Chondrocyte (in vitro differentiated cells): Measurements from ENCODE around the gene SPATS2L. TPM values are rescaled to one million over a fixed set of nuclear protein-coding genes. Genes with fewer than 3 reads are reported as not detected.

Experiments
- DNase-seq: peaks from one replicate; pipeline ENCODE4 v3.0.0; 2021; ENCODE audit warnings: mixed read lengths, low spot score
- H3K27ac Mint-ChIP-seq: one replicate; pipeline ENCODE4 v1.8.0; 2021; ENCODE audit warnings: mild to moderate bottlenecking, moderate library complexity, mixed read lengths; ENCODE audit not compliant: unreplicated experiment
- H3K27me3 Mint-ChIP-seq: 2 replicates; pipeline ENCODE4 v1.8.0; 2021; ENCODE audit warnings: low read depth, mixed read lengths
- H3K36me3 Mint-ChIP-seq: 2 replicates; pipeline ENCODE4 v1.8.0; 2021; ENCODE audit warnings: low read depth, mixed read lengths
- H3K4me1 Mint-ChIP-seq: 2 replicates; pipeline ENCODE4 v1.8.0; 2021; ENCODE audit warnings: low read depth, mild to moderate bottlenecking, mixed read lengths
- H3K4me3 Mint-ChIP-seq: one replicate; pipeline ENCODE4 v1.8.0; 2021; ENCODE audit warnings: mild to moderate bottlenecking, moderate library complexity, mixed read lengths; ENCODE audit not compliant: unreplicated experiment
- H3K9me3 Mint-ChIP-seq: 2 replicates; pipeline ENCODE4 v1.8.0; 2021; ENCODE audit warnings: low read depth, mixed read lengths
- total RNA-seq: library from RNA; stranded (reverse); gene quantifications from 3 replicates; pipeline ENCODE4 v1.2.1, GENCODE V29; 2021
- TF ChIP-seq, protein P1 (sequence below): fragments of 200-600 bp; sonication (generic); IDR thresholded peaks from 2 replicates; pipeline ENCODE4 v1.5.0; 2021; ENCODE audit warnings: antibody characterized with exemption, mild to moderate bottlenecking, moderate library complexity

SPATS2L gene
- total RNA-seq, 1 donor from 2014 or later = 237 TPM

DNA sequence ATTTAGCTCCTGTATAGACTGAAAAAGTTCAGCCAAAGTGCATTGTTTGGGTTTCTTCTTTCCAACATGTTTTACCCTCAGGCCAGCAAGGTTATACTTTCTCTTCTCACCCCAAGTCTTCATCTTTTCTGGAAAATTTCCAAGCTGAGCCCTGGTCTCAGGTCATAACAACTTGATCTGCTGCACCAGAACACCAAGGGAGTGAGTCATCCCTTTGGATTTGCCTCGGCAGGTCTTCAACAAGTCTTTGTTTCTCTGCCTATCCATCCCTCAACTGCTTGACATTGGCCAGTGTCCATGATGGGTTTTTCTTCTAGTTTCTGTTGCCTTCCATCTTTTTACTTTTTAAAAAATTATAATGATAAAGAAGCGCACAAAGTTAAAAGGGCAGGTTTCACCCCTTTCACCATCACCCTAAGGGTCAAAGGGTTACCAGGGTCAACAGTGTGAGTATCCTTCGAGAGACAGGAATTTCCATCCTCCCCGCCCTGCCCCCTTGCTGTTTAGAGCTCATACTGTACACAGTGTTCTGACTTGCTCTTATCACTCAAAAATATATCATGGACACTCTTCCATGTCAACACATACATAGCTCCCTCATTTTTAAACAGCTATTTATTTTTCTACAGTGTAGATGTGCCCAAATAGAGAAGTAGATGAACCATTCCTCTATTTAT, 5.7 kb upstream of the SPATS2L start:
- H3K4me3 Mint-ChIP-seq = no peak overlapping the region
- DNase-seq = no peak
- H3K27me3 Mint-ChIP-seq = no peaks in the 10 kb centered on the region
- TF ChIP-seq, protein P1, sequence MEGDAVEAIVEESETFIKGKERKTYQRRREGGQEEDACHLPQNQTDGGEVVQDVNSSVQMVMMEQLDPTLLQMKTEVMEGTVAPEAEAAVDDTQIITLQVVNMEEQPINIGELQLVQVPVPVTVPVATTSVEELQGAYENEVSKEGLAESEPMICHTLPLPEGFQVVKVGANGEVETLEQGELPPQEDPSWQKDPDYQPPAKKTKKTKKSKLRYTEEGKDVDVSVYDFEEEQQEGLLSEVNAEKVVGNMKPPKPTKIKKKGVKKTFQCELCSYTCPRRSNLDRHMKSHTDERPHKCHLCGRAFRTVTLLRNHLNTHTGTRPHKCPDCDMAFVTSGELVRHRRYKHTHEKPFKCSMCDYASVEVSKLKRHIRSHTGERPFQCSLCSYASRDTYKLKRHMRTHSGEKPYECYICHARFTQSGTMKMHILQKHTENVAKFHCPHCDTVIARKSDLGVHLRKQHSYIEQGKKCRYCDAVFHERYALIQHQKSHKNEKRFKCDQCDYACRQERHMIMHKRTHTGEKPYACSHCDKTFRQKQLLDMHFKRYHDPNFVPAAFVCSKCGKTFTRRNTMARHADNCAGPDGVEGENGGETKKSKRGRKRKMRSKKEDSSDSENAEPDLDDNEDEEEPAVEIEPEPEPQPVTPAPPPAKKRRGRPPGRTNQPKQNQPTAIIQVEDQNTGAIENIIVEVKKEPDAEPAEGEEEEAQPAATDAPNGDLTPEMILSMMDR = no peak
- no peak overlapping the region for H3K27ac Mint-ChIP-seq
- no peaks in the 10 kb centered on the region for H3K9me3 Mint-ChIP-seq
- peaks cover 48% of the 10 kb centered on the region for H3K4me1 Mint-ChIP-seq
- no peaks in the 10 kb centered on the region for H3K36me3 Mint-ChIP-seq

DNA sequence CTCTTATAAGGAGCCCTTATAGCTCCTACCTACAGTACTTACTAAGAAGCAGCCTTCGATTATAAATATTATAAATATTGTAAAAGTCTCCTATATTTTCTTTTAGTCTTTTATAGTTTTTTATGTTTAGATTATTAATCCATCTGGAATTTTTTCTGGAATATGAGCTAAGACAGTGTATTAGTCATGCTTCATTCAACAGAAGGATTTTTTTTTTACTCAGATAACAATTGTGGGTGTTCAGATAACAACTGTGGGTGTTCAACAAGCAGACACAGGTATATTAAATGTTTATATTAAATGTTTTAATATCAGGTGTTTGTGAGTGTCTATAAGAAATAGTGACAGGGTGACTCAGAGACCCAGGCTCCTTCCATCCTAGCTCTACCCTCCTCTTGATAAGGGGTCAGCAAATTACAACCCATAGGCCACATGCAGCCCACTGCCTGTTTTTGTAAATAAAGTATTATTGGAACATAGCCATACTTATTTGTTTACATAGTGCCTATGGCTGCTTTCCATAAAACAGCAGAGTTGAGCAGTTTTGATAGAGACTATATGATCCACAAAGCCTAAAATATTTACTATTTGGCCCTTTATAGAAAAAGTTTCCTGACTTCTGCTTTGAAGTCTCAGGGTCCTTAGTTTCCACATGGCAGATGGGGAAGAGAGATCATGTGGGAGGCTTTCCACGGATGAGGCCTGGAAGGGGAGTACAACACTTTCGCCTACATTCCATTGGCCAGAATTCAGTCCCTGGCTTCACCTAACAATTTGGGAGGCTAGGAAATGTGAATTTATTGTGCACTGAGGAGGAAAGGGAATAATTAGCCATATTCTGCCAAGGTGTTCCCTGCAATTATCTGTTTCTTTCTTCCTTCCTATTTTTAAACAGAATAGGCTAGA, 4.3 kb upstream of the SPATS2L start:
- Mint-ChIP-seq H3K36me3 (no peaks in the 10 kb centered on the region), H3K9me3 (no peaks in the 10 kb centered on the region), H3K4me1 (peaks cover 50% of the 10 kb centered on the region), H3K27ac (no peak overlapping the region), H3K27me3 (no peaks in the 10 kb centered on the region), H3K4me3 (no peak overlapping the region)
- DNase-seq = no peak
- TF ChIP-seq, protein P1 = no peak

DNA sequence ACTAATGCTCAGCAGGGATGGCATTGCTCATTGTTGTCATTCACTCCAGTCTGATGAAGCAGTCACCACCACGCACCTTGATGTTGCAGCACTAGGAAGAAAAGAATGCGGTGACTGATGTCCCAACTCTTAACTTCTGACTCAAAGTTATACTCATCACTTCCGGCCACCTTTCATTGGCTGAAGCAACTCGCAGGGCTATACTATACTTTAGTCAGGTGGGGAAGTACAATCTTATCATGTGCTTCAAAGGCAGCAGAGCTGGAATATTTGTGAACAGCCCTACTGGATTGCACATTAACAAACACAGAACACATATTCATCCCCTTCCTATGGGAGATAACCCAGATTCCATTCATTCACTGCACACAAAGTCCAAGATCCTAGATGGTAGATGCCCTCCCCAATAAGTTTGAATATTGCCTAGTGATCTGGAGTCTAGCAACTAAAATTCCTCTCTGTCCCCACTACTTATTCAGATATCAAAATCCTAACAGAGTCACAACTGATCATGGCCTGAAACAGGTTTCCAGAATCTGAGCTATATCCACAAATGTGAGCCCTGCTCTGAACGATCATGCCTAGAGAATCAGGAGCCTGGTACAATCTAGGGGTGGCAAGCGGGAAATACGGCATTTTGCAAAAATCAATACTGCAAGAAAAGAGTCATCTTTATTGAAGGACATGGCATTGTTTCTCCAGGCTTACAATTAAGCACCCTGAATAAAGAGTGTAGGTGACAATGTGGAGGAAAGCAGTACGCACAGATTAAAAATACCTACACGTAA, 3.4 kb upstream of the SPATS2L start:
- Mint-ChIP-seq H3K36me3 (no peaks in the 10 kb centered on the region), H3K4me3 (no peak overlapping the region), H3K27ac (no peak overlapping the region), H3K9me3 (no peaks in the 10 kb centered on the region), H3K4me1 (peaks cover 47% of the 10 kb centered on the region), H3K27me3 (no peaks in the 10 kb centered on the region)
- TF ChIP-seq, protein P1 = no peak
- no peak for DNase-seq

DNA sequence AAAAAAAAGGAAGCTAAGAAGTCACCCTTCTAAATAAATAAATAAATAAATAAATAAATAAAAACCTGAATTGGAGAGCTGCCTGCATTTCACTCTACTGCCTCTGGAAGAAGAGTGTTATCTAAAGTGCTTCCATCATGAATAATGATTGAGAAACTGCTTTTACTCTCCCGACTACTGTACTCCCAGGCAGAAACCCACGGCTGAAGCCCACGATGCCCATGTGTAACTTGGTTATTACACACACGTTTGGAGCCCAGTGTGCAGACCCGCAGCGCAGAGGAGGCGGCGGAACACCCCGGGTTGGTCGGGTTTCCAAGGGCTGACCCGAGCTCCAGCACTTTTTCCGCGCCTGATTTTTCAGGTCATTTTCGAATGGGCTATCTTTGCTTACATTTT, 697 bp upstream of the SPATS2L start:
- H3K27ac Mint-ChIP-seq = peak overlapping the region; percentile 93
- H3K4me1 Mint-ChIP-seq = peaks cover 56% of the 10 kb centered on the region
- H3K4me3 Mint-ChIP-seq = peak overlapping the region; percentile 80
- DNase-seq = no peak
- TF ChIP-seq, protein P1 = peak; percentile 55
- no peaks in the 10 kb centered on the region for H3K9me3 Mint-ChIP-seq
- no peaks in the 10 kb centered on the region for H3K27me3 Mint-ChIP-seq
- no peaks in the 10 kb centered on the region for H3K36me3 Mint-ChIP-seq
